RCC 7860 (cell line): Measurements from ENCODE around the gene KMO.
A peak's percentile ranks its signal among the peaks of the same experiment; 100 is the strongest.

Experiments used
- DNase-seq: peaks from one replicate; pipeline ENCODE4 v3.0.0-alpha.2; 2015; ENCODE audit warnings: low spot score
- FAIRE-seq: peaks from 2 replicates; lab custom pipeline; 2012; peaks lifted over from hg19 to GRCh38; lab: Jason Lieb, UNC

KMO gene

GRCh38 chr1:241536304-241536703 is 4.1 kb downstream of the KMO start:
- FAIRE-seq (no peak), DNase-seq (no peak)

- no peak for DNase-seq
- no peak for FAIRE-seq
Measured at GRCh38 chr1:241536969-241537368, 4.8 kb downstream of the KMO start.

- FAIRE-seq = no peak
- DNase-seq = no peak
Measured at GRCh38 chr1:241542199-241542907, 10.2 kb downstream of the KMO start.

- no peak for FAIRE-seq
- DNase-seq = no peak
Measured at GRCh38 chr1:241548008-241548407, 15.8 kb downstream of the KMO start.

GRCh38 chr1:241550318-241550717 is 18.1 kb downstream of the KMO start:
- no peak for DNase-seq
- no peak for FAIRE-seq

GRCh38 chr1:241551759-241552638 is 19.8 kb downstream of the KMO start:
- FAIRE-seq (no peak), DNase-seq (no peak)

GRCh38 chr1:241553886-241554592 is 21.9 kb downstream of the KMO start:
- no peak for DNase-seq

GRCh38 chr1:241555526-241555925 is 23.3 kb downstream of the KMO start:
- DNase-seq = no peak
- FAIRE-seq = no peak

More at GRCh38 chr1:241553886-241554592, 21.9 kb downstream of the KMO start:
- FAIRE-seq = no peak

- peak; percentile 44 for DNase-seq
- no peak for FAIRE-seq
Measured at GRCh38 chr1:241557031-241557430, 24.9 kb downstream of the KMO start.

- no peak for FAIRE-seq
- DNase-seq = no peak
Measured at GRCh38 chr1:241557551-241558193, 25.5 kb downstream of the KMO start.

- FAIRE-seq = peak; percentile 94
- DNase-seq = no peak
Measured at GRCh38 chr1:241560146-241560848, 28.1 kb downstream of the KMO start.

GRCh38 chr1:241560849-241561187 is 28.6 kb downstream of the KMO start:
- DNase-seq (no peak), FAIRE-seq (no peak)

- no peak for FAIRE-seq
- DNase-seq = no peak
Measured at GRCh38 chr1:241569848-241570247, 37.7 kb downstream of the KMO start.

GRCh38 chr1:241574154-241574553 is 42.0 kb downstream of the KMO start:
- DNase-seq (no peak), FAIRE-seq (no peak)

GRCh38 chr1:241579434-241579833 is 47.3 kb downstream of the KMO start:
- no peak for DNase-seq

GRCh38 chr1:241582921-241583321 is 50.7 kb downstream of the KMO start:
- DNase-seq = no peak
- FAIRE-seq = no peak

More at GRCh38 chr1:241579434-241579833, 47.3 kb downstream of the KMO start:
- FAIRE-seq = no peak

GRCh38 chr1:241586905-241587512 is 54.8 kb downstream of the KMO start:
- DNase-seq (no peak), FAIRE-seq (no peak)

GRCh38 chr1:241589521-241589920 is 57.3 kb downstream of the KMO start:
- DNase-seq = no peak
- FAIRE-seq = no peak

GRCh38 chr1:241590719-241591118 is 58.5 kb downstream of the KMO start:
- FAIRE-seq (no peak), DNase-seq (no peak)

- peak; percentile 83 for FAIRE-seq
Measured at GRCh38 chr1:241591317-241591716, 59.1 kb downstream of the KMO start.

More at GRCh38 chr1:241591317-241591716, 59.1 kb downstream of the KMO start:
- peak; percentile 61 for DNase-seq
